Activated CD4-positive, alpha-beta T cell treated with anti-CD3 and anti-CD28 coated beads for 36 hours (primary cell): Measurements from ENCODE around the gene SOS1. TPM values are rescaled to one million over a fixed set of nuclear protein-coding genes. Genes with fewer than 3 reads are reported as not detected.
"Not testable (repeated sequence)": the region's sequence is repeated elsewhere in the genome, so short reads cannot be mapped to it uniquely, and the experiment has no call there.

Experiments used
- ATAC-seq: fragments of 200-7000 bp; cut with Tn5 transposase; one replicate; pipeline ENCODE4 v1.10.0; 2021; ENCODE audit warnings: mild to moderate bottlenecking, moderate library complexity
- CTCF ChIA-PET: fragments of 350-600 bp; sonication (Branson Sonifier 250); formaldehyde crosslinking; loops from one replicate; lab custom pipeline; 2021; ENCODE audit warnings: antibody characterized with exemption; lab: Charles Lee
- POLR2A ChIA-PET: fragments of 350-600 bp; sonication (Branson Sonifier 250); formaldehyde crosslinking; loops from one replicate; lab custom pipeline; 2021; ENCODE audit warnings: antibody characterized with exemption, inconsistent platforms; lab: Charles Lee
- DNase-seq: peaks from one replicate; pipeline ENCODE4 v3.0.0-alpha.2; 2020
- H3K27ac Mint-ChIP-seq: one replicate; pipeline ENCODE4 v1.8.0; 2021; ENCODE audit warnings: mixed read lengths
- H3K27me3 Mint-ChIP-seq: one replicate; pipeline ENCODE4 v1.8.0; 2021; ENCODE audit warnings: mixed read lengths
- H3K36me3 Mint-ChIP-seq: one replicate; pipeline ENCODE4 v1.8.0; 2021; ENCODE audit warnings: low read depth, mixed read lengths
- H3K4me1 Mint-ChIP-seq: one replicate; pipeline ENCODE4 v1.8.0; 2021; ENCODE audit warnings: mixed read lengths
- H3K4me3 Mint-ChIP-seq: one replicate; pipeline ENCODE4 v1.8.0; 2021; ENCODE audit warnings: mild to moderate bottlenecking, moderate library complexity, mixed read lengths
- H3K9me3 Mint-ChIP-seq: one replicate; pipeline ENCODE4 v1.8.0; 2021; ENCODE audit warnings: low read depth, mixed read lengths
- intact Hi-C, 2 experiments: fragments of 100-400 bp; cut with DNase I in 1 of 2; cut with micrococcal nuclease in 1 of 2; formaldehyde crosslinking; loops; one replicate each; pipeline versions ENCODE4 v1.14.2 to v1.15.1; 2022 to 2024; cut with DNase I, micrococcal nuclease
- total RNA-seq, 2 experiments: library from RNA; stranded (reverse); gene quantifications; one replicate each; pipeline ENCODE4 v1.2.3, GENCODE V29; 2021

Gene SOS1
- total RNA-seq, 2 experiments from 2014 or later: 30.1 to 32.0 TPM

DNA sequence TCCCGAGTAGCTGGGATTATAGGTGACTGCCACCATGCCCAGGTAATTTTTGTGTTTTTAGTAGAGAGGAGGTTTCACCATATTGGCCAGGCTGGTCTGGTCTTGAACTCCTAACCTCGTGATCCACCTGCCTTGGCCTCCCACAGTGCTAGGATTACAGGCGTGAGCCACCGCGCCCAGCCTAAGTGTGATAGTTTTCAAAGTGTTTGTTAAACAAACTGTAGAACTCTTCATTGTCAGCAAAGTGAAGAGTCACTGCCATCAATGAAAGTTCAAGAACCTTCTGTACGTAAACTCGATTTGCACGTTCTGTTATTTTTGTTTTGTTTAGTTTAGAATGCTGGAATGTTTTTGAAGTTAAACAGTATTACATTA lies 18.0 kb upstream of the SOS1 start:
- no peaks in the 10 kb centered on the region for H3K27me3 Mint-ChIP-seq
- intact Hi-C loops: no loop called here
- H3K9me3 Mint-ChIP-seq: no peaks in the 10 kb centered on the region
- H3K27ac Mint-ChIP-seq: no peak overlapping the region
- ATAC-seq (no peak), DNase-seq (no peak)
- CTCF ChIA-PET: no interaction called here
- no peak overlapping the region for H3K4me3 Mint-ChIP-seq
- peaks cover 37% of the 10 kb centered on the region for H3K4me1 Mint-ChIP-seq
- no peaks in the 10 kb centered on the region for H3K36me3 Mint-ChIP-seq
- POLR2A ChIA-PET: no interaction called here

DNA sequence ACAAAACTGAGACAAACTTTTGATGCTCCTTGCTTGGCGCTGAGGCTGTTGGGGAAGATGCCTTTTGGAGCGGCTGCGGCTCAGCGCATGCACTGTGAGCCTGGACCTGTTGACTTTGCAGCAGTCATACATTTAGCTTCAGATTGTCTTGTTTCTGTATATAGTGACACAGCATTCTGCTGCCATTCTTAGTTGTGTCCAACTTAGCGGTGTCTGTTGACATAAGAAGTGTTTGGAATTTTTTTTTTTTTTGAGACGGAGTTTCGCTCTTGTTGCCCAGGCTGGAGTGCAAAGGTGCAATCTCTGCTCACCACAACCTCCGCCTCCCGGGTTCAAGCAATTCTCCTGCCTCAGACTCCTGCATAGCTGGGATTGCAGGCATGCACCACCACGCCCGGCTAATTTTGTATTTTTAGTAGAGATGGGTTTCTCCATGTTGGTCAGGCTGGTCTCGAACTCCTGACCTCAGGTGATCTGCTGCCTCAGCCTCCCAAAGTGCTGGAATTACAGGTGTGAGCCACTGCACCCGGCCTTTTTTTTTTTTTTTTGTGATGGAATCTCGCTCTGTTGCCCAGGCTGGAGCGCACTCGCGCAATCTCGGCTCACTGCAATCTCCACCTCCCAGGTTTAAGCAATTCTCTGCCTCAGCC lies 17.5 kb upstream of the SOS1 start:
- peaks cover 39% of the 10 kb centered on the region for H3K4me1 Mint-ChIP-seq
- intact Hi-C loops, POLR2A ChIA-PET, H3K27me3 Mint-ChIP-seq, H3K27ac Mint-ChIP-seq, H3K4me3 Mint-ChIP-seq, H3K36me3 Mint-ChIP-seq, CTCF ChIA-PET, DNase-seq, H3K9me3 Mint-ChIP-seq, ATAC-seq: not testable (repeated sequence)

DNA sequence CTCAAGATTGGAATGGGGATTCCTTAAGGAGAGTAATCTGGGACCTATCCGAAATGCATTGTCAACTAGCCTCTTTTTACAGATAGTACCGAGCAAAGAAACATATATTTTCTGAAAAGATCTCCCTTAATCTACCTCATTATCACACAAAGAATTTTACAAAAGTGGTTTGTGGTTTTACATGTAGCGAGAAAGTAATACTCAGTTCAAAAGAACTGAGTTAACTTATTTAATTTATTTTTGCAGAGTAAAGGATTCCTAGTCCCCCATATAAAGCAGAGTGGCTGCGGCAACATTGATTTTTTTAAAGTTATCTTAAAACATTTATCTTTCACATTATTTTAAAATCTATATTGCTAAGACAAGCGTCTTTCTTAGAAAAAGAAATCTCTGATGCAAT lies 15.9 kb upstream of the SOS1 start:
- POLR2A ChIA-PET: no interaction called here
- ATAC-seq (peak; percentile 49), DNase-seq (no peak)
- CTCF ChIA-PET: interaction anchor here (0.6 to 1.2 kb wide), 4 partner anchors 59 to 126 kb away, joined by 3 to 4 read pairs (median 4); no protein-coding TSS in a partner anchor
- peaks cover 39% of the 10 kb centered on the region for H3K4me1 Mint-ChIP-seq
- H3K27ac Mint-ChIP-seq: no peak overlapping the region
- intact Hi-C loops: no loop called here
- H3K27me3 Mint-ChIP-seq: peaks cover 2% of the 10 kb centered on the region
- H3K4me3 Mint-ChIP-seq: no peak overlapping the region
- H3K36me3 Mint-ChIP-seq: no peaks in the 10 kb centered on the region
- no peaks in the 10 kb centered on the region for H3K9me3 Mint-ChIP-seq

DNA sequence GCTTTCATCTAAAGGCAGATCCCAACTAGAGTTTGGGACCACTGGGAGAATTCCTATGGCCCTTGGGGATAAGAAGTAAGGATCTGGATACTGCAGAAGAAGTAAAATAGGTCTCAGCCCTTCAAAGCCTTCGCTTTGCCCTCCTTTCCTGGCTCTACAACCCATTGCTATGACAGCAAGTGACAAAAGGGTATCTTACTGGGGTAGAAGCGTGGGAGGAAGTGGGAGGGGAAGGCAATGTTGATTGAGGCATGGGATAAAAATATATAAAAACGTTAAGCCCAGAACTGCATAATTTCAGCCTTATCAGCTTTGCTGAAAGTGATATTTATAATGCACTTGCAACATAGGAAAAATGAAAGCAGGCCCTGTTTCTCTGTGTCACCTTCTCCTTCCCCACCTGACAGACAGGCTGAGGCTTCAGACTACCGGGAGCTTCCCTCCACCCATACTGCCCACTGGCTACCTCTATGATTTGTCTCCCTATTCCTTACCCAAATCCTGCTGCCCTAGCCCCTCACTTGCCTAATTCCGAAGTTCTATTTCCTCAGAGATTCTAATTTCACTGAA lies 14.9 kb upstream of the SOS1 start:
- Mint-ChIP-seq H3K4me1 (peaks cover 39% of the 10 kb centered on the region), H3K9me3 (no peaks in the 10 kb centered on the region), H3K27ac (peak overlapping the region; percentile 34), H3K27me3 (peaks cover 2% of the 10 kb centered on the region), H3K4me3 (peak overlapping the region; percentile 18), H3K36me3 (no peaks in the 10 kb centered on the region)
- POLR2A ChIA-PET: no interaction called here
- intact Hi-C loops: no loop called here
- peak; percentile 50 for ATAC-seq
- DNase-seq: no peak
- CTCF ChIA-PET: interaction anchor here (0.7 to 1.2 kb wide), 5 partner anchors 32 to 93 kb away, joined by 3 to 4 read pairs (median 3); no protein-coding TSS in a partner anchor

DNA sequence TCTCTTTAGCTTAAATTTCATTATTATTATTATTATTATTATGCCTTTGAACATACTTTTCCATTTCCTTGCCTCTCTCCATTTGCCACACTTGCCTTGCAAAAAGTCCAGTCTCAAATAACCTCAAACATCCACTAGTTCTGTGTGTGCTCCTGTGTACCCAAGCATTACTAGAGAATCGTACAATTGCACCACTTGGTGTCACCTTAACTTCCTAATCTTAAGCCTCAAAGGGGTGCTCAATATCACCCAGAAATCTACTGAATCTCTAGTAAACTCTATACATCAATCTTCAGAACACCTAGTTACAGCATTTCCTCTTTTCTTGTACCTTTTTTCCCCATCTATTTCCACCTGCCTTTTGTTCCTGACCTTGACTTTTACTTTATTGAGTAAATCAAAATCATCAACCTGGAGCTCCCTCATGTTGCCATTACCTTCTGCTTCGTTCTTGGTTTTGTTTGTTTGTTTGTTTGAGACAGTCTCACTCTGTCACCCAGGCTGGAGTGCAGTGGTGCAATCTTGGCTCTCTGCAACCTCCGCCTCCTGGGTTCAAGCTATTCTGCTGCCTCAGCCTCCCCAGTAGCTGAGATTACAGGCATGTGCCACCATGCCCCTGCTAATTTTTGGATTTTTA lies 12.5 kb upstream of the SOS1 start:
- H3K4me3 Mint-ChIP-seq: no peak overlapping the region
- H3K36me3 Mint-ChIP-seq: no peaks in the 10 kb centered on the region
- no peak for DNase-seq
- POLR2A ChIA-PET: no interaction called here
- no peaks in the 10 kb centered on the region for H3K9me3 Mint-ChIP-seq
- ATAC-seq: no peak
- H3K27me3 Mint-ChIP-seq: peaks cover 2% of the 10 kb centered on the region
- CTCF ChIA-PET: interaction anchor here (0.7 to 2.6 kb wide), 2 partner anchors 95 to 374 kb away, joined by 4 to 15 read pairs; no protein-coding TSS in a partner anchor
- H3K4me1 Mint-ChIP-seq: peaks cover 41% of the 10 kb centered on the region
- peak overlapping the region; percentile 60 for H3K27ac Mint-ChIP-seq
- intact Hi-C loops: no loop called here

DNA sequence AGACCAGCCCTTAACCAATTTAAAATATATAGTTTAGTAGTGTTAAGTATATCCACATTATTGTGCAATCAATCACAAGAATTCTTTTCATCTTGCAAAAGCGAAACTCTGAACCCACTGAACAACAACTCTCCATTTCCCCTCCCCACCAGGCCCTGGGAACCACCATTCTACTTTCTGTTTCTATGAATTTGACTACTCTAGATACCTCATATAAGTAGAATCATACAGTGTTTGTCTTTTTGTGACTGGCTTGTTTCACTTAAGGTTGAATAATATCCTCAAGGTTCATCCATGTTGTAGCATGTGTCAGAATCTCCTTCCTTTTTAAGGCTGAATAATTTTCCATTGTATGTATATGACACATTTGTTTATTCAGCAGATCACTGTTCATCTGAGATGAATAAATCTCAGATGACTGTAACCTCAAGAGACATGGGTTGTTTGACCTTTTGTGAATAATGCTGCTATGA lies 8.1 kb upstream of the SOS1 start:
- peak; percentile 71 for ATAC-seq
- Mint-ChIP-seq H3K4me1 (peaks cover 44% of the 10 kb centered on the region), H3K36me3 (no peaks in the 10 kb centered on the region), H3K27me3 (peaks cover 2% of the 10 kb centered on the region), H3K27ac (peak overlapping the region; percentile 84), H3K4me3 (peak overlapping the region; percentile 12), H3K9me3 (no peaks in the 10 kb centered on the region)
- ChIA-PET POLR2A (no interaction called here), CTCF (interaction anchor here (0.9 to 8.3 kb wide), 5 partner anchors 10 to 100 kb away, joined by 3 to 71 read pairs (median 5); no protein-coding TSS in a partner anchor)
- peak; percentile 85 for DNase-seq
- intact Hi-C loops: loop anchor here (1.0 to 10.0 kb wide), 10 partner anchors 29 to 1752 kb away; partner anchors contain the start of gene GALM (in 2 of the 2)

DNA sequence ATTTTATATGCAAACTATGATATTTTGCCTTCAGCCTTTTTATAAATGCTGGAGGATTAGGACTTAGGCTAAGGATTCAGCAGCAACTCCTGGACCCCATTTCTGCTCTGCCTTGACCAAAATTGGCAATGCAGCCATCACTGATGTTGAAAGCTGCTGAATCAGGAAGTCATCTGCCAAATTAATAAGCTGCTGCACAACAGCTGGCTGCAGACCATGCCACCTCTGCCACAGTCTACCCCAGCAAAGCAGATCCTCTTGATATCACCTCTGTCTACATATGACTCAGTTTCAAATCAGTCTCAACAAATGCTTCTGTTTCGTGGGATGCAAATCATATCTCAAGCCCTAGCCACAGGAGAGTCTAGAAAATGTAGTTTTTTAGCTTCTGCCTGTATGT lies 7.1 kb upstream of the SOS1 start:
- peaks cover 47% of the 10 kb centered on the region for H3K4me1 Mint-ChIP-seq
- peak; percentile 75 for DNase-seq
- H3K4me3 Mint-ChIP-seq: no peak overlapping the region
- H3K9me3 Mint-ChIP-seq: no peaks in the 10 kb centered on the region
- H3K27ac Mint-ChIP-seq: peak overlapping the region; percentile 51
- peaks cover 4% of the 10 kb centered on the region for H3K36me3 Mint-ChIP-seq
- H3K27me3 Mint-ChIP-seq: no peaks in the 10 kb centered on the region
- POLR2A ChIA-PET: interaction anchor here (1.2 kb wide), 1 partner anchor 385 kb away, joined by 7 read pairs; no protein-coding TSS in a partner anchor
- CTCF ChIA-PET: interaction anchor here (0.8 to 8.3 kb wide), 4 partner anchors 9 to 101 kb away, joined by 3 to 71 read pairs (median 4); no protein-coding TSS in a partner anchor
- peak; percentile 40 for ATAC-seq
- intact Hi-C loops: loop anchor here (2.0 to 10.0 kb wide), 6 partner anchors 364 to 1751 kb away; partner anchors contain the start of gene GALM (in 2 of the 2)

DNA sequence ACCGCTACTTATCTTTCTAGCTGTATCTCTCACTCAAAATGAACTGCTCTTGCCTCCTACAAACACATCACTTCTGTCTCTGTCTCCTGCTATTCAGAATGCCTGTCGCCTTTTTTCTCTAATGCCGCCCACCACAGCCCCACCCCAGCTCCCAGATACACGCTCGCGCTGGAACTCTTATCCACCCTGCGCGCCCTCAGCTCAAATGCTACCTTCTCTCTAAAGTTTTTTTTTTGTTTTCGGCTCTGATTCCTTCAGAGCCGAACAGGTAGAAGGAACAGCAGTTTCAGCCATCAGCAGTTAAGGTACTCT lies 3.9 kb upstream of the SOS1 start:
- peak overlapping the region; percentile 87 for H3K27ac Mint-ChIP-seq
- H3K4me1 Mint-ChIP-seq: peaks cover 50% of the 10 kb centered on the region
- CTCF ChIA-PET: interaction anchor here (0.6 to 8.3 kb wide), 8 partner anchors 28 to 115 kb away, joined by 3 to 71 read pairs (median 4); no protein-coding TSS in a partner anchor
- H3K4me3 Mint-ChIP-seq: peak overlapping the region; percentile 83
- no peaks in the 10 kb centered on the region for H3K9me3 Mint-ChIP-seq
- peaks cover 4% of the 10 kb centered on the region for H3K36me3 Mint-ChIP-seq
- H3K27me3 Mint-ChIP-seq: no peaks in the 10 kb centered on the region
- intact Hi-C loops: loop anchor here (1.0 to 10.0 kb wide), 11 partner anchors 64 to 1747 kb away; partner anchors contain the start of genes ATL2 (in 1 of the 2), GALM (in 1 of the 2), HNRNPLL (in 1 of the 2) and MAP4K3 (in 1 of the 2)
- DNase-seq: peak; percentile 52
- no peak for ATAC-seq
- POLR2A ChIA-PET: interaction anchor here (0.6 to 1.3 kb wide), 3 partner anchors 92 to 377 kb away, joined by 4 to 6 read pairs (median 5); partner anchors contain the start of gene SRSF7

DNA sequence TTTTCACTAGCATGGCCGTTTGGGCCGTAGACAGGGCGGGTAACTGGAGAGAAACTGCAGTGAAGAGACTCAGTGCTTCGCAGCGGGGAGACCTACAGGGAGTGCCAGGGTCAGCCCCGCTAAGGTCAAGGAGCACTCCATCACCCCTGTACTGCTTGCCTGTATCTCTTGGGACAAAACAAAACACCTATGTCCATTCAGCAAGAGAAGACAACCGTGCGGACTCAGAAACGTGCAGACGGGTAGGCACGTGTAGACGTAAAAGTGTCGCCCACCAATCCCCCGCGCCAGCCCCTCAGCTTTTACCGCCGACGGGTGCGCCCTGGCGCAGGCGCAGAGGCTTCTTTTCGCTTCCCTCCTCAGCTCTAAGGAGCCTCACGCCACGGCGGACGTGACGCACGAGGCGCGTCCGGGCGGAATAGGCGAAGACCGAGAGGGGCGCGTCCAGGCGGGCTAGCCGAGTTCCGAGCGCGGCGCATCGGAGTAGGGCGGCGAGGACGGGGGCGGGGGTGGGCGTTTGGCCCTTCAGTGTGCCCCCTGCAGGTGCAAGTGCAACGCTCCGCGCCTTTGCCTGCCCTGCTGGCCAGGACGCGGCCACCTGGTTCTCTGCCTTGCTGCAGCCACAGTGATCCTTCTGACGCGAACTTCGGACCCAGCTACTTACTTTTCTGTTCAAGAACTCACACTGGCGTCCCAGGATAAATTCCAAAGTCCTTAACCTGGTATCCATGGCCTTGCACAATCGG lies 3.3 kb upstream of the SOS1 start:
- intact Hi-C loops: loop anchor here (1.0 to 10.0 kb wide), 9 partner anchors 63 to 747 kb away; partner anchors contain the start of genes ATL2 (in 1 of the 2), GALM (in 1 of the 2), HNRNPLL (in 1 of the 2) and MAP4K3 (in 1 of the 2)
- Mint-ChIP-seq H3K27ac (peak overlapping the region; percentile 87), H3K36me3 (peaks cover 9% of the 10 kb centered on the region), H3K27me3 (no peaks in the 10 kb centered on the region), H3K4me1 (peaks cover 45% of the 10 kb centered on the region), H3K9me3 (no peaks in the 10 kb centered on the region), H3K4me3 (peak overlapping the region; percentile 83)
- ChIA-PET CTCF (interaction anchor here (0.6 to 8.3 kb wide), 8 partner anchors 27 to 115 kb away, joined by 3 to 71 read pairs (median 4); no protein-coding TSS in a partner anchor), POLR2A (interaction anchor here (0.6 to 1.3 kb wide), 3 partner anchors 93 to 378 kb away, joined by 4 to 6 read pairs (median 5); partner anchors contain the start of gene SRSF7)
- ATAC-seq (peak; percentile 68), DNase-seq (peak; percentile 98)

DNA sequence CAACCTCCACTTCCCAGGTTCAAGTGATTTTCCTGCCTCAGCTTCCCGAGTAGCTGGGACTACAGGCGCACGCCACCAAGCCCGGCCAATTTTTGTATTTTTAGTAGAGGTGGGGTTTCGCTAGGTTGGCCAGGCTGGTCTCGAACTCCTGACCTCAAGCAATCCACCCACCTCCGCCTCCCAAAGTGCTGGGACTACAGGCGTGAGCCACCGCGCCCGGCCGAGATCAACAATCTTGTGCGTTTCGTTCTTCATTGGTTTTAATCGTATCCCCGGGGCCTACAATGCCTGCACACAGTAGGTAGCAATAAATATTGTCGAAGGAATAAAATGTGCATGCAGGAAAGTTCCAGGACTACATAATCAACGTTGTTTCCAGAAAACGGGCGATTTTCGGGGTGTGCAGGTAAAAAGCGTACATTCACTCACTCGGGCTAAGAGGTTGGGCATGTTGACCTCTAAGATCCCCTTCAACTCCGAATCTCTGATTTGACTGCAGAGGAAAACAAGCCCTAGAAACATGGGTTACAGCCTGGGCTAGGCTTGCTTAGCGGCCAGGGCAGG lies 2.7 kb upstream of the SOS1 start:
- intact Hi-C loops: loop anchor here (5.0 to 10.0 kb wide), 4 partner anchors 379 to 654 kb away; partner anchors contain the start of genes GALM (in 1 of the 2), HNRNPLL (in 1 of the 2) and THUMPD2 (in 1 of the 2)
- peaks cover 44% of the 10 kb centered on the region for H3K4me1 Mint-ChIP-seq
- H3K27me3 Mint-ChIP-seq: no peaks in the 10 kb centered on the region
- DNase-seq (no peak), ATAC-seq (no peak)
- H3K36me3 Mint-ChIP-seq: peaks cover 10% of the 10 kb centered on the region
- no peaks in the 10 kb centered on the region for H3K9me3 Mint-ChIP-seq
- H3K4me3 Mint-ChIP-seq: peak overlapping the region; percentile 83
- H3K27ac Mint-ChIP-seq: peak overlapping the region; percentile 87
- POLR2A ChIA-PET: interaction anchor here (1.0 to 1.3 kb wide), 2 partner anchors 94 to 372 kb away, joined by 4 to 5 read pairs; partner anchors contain the start of gene SRSF7
- CTCF ChIA-PET: interaction anchor here (0.9 to 8.3 kb wide), 2 partner anchors 27 to 105 kb away, joined by 5 to 71 read pairs; no protein-coding TSS in a partner anchor
